SK-N-DZ (cell line): Measurements from ENCODE around the gene CPED1.
"Not testable (repeated sequence)": the region's sequence is repeated elsewhere in the genome, so short reads cannot be mapped to it uniquely, and the experiment has no call there.

ENCODE experiments used
- DNase-seq: peaks from one replicate; pipeline ENCODE4 v3.0.0-alpha.2; 2015; ENCODE audit warnings: low spot score

CPED1 gene

GRCh38 chr7:121039510-121039822, 51.0 kb downstream of the CPED1 start:
- DNase-seq, result no peak

GRCh38 chr7:121039994-121040393, 51.5 kb downstream of the CPED1 start:
- no peak for DNase-seq

GRCh38 chr7:121041516-121042148, 53.1 kb downstream of the CPED1 start:
- DNase-seq, result peak; percentile 74

- DNase-seq, result no peak
Measured at GRCh38 chr7:121042195-121042594, 53.7 kb downstream of the CPED1 start.

GRCh38 chr7:121042899-121043298, 54.4 kb downstream of the CPED1 start:
- DNase-seq, result no peak

- DNase-seq, result no peak
Measured at GRCh38 chr7:121043314-121044234, 55.1 kb downstream of the CPED1 start.

GRCh38 chr7:121045090-121045489, 56.6 kb downstream of the CPED1 start:
- DNase-seq, result no peak

GRCh38 chr7:121046009-121046408, 57.5 kb downstream of the CPED1 start:
- DNase-seq, result no peak

GRCh38 chr7:121046893-121047468, 58.5 kb downstream of the CPED1 start:
- peak; percentile 13 for DNase-seq

GRCh38 chr7:121048195-121048594, 59.7 kb downstream of the CPED1 start:
- no peak for DNase-seq

- DNase-seq, result no peak
Measured at GRCh38 chr7:121049028-121049791, 60.7 kb downstream of the CPED1 start.

GRCh38 chr7:121049897-121050296, 61.4 kb downstream of the CPED1 start:
- DNase-seq, result no peak

- no peak for DNase-seq
Measured at GRCh38 chr7:121053219-121053618, 64.7 kb downstream of the CPED1 start.

- no peak for DNase-seq
Measured at GRCh38 chr7:121054925-121055324, 66.4 kb downstream of the CPED1 start.

- DNase-seq, result no peak
Measured at GRCh38 chr7:121057878-121058277, 69.4 kb downstream of the CPED1 start.

- DNase-seq, result no peak
Measured at GRCh38 chr7:121058975-121059374, 70.5 kb downstream of the CPED1 start.

- DNase-seq, result not testable (repeated sequence)
Measured at GRCh38 chr7:121059979-121060509, 71.5 kb downstream of the CPED1 start.

- DNase-seq, result no peak
Measured at GRCh38 chr7:121061677-121062582, 73.4 kb downstream of the CPED1 start.

- DNase-seq, result no peak
Measured at GRCh38 chr7:121062671-121063279, 74.3 kb downstream of the CPED1 start.

- DNase-seq, result not testable (repeated sequence)
Measured at GRCh38 chr7:121067717-121068116, 79.2 kb downstream of the CPED1 start.
